ENCODE data around the gene TIMM50.

Gene TIMM50

DNA sequence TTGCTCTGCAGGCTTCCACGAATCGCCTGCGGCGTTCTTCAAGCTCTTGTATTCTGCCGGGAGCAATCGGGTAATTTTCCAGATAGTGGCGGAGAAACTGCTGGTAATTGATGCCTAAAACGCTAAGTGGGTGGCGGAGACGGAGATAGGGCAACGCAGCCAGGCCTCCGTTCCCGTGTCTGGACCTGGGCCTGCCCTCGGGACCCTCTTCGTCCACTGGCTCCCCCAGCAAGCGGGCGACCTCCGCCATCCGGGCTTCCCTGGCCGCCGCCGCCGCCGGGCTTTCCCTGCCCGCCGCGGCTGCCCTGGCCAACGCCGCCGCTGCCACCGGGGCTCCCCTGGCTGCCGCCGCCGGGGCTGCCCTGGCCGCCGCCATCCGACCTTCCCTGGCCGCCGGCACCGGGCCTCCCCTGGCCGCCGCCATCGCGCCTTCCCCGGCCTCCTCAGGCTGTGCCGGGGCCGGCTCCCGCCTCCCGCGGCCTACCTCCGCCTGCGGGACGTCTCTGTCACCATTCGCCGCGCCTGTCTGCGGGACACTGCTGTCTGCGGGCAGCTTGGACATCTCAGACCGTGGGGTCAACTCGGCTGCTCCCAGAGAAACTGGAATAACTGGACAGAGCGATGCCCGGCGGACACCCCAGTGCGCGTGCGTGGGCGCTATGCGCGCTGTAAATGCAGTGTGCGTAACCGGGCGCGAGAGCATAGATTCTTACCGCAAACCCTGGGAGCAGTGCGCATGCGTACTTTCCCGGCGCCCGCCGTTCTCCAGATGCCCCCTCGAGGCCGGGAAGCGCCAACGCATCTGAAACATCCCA lies 59.1 kb downstream of the TIMM50 start, which contains the start of gene EID2:
Gene EID2, minus strand, starts transcription at position 644 of the 815 bp plus-strand sequence. Its CDS starts 82 bp downstream, at position 562.
- peak; percentile 79 for DNase-seq

DNA sequence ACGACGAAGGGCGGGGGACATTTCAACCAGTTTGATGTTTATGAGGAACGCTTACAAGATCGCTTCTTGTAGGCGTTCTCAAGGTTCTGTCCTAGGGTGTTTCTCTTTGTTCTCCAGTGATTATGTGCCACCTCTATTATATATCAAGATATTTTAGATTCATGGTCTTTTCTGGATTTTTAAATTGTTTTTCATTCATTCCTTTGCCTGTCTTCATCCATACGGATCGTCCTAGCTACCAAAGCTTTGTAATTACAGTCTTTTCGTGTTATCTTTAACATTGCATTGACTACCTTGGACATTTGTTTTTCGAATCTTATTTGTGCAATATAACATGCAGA lies 59.7 kb downstream of the TIMM50 start:
- no peak for DNase-seq

All from DMS153 (cell line).